ENCODE measurements around the gene WDR73. TPM values are rescaled to one million over a fixed set of nuclear protein-coding genes. Genes with fewer than 3 reads are reported as not detected.

WDR73 gene
- total and polyA plus RNA-seq, 10 of the 15 experiments (the other 5 are each of a cell fraction or from before 2014, with no cell fraction given), result 4.4 to 25.6 (median 16.3) TPM

DNA sequence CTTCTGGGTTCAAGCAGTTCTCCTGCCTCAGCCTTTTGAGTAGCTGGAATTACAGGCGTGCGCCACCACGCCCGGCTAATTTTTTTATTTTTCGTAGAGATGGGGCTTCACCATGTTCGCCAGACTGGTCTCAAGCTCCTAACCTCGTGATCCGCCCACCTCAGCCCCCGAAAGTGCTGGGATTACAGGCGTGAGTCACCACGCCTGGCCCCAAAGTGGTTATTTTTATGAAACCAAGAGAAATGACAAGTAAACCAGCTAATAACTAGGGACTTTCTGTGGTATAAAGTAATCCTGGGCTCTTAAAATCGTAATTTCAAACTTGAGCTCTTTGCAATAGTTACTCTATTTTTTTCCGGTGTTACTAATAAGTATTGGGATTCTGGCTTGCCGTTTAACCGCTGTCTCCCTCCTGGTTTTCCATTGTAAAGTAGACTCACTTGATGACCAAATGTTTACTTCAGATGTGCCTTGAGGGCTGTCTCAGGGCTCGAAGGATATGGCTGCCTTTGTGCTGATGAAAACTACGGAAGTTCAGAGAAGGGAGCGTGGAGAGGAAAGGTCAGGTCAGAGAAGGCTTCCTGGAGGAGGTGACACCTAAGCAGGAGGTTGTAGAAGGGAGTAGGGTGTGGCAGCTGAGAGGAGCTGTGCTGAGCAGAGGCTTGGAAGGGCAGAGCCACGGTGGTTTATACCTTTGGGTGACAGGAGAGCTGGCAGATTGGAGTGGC, 49.1 kb downstream of the WDR73 start:
- POLR2A ChIA-PET, result interaction anchor here (0.7 to 2.8 kb wide), 9 partner anchors 26 to 807 kb away, joined by 3 to 6 read pairs (median 5); partner anchors contain the start of gene WDR73
- Histone ChIP-seq H3K27ac (ENCODE audit: control insufficient read depth, insufficient read depth) (peak overlapping the region; percentile 45), H2AFZ (ENCODE audit: control insufficient read depth, low read depth, low read length) (no peak overlapping the region)
- TF ChIP-seq SREBF1 (IDR thresholded peaks at IDR 0.05; ENCODE audit: low read length) (no peak), KLF5 (IDR thresholded peaks at IDR 0.05; ENCODE audit: partially characterized antibody) (no peak), USF1 (IDR thresholded peaks at IDR 0.05; ENCODE audit: borderline replicate concordance, extremely low read length, insufficient read depth, low read depth, low read length) (no peak), MEF2A (IDR thresholded peaks at IDR 0.05; ENCODE audit: insufficient read depth, low read depth, low read length) (peak; percentile 69; the same call in 1 of the 2 replicates), ZNF384 (IDR thresholded peaks at IDR 0.05; ENCODE audit: borderline replicate concordance, low read depth, low read length) (peak; percentile 22; the same call in 1 of the 2 replicates), RFX5 (IDR thresholded peaks at IDR 0.05; ENCODE audit: low read depth, low read length) (no peak), CBFB (IDR thresholded peaks at IDR 0.05; ENCODE audit: low read depth) (no peak), IKZF2 (IDR thresholded peaks at IDR 0.05) (peak; percentile 64 to 80), BCL3 (IDR thresholded peaks at IDR 0.05; ENCODE audit: borderline replicate concordance, insufficient read depth, low read depth, low read length, poor library complexity, severe bottlenecking) (no peak), NBN (IDR thresholded peaks at IDR 0.05) (peak; percentile 62), BHLHE40 (IDR thresholded peaks at IDR 0.05; ENCODE audit: borderline replicate concordance in 1 of 2, low read depth in 2 of 2, low read length in 1 of 2) (peak; percentile 56 to 66; a peak in 2 of 4 replicates), NFIC (IDR thresholded peaks at IDR 0.05; ENCODE audit: low read depth, low read length) (peak; percentile 86), TBL1XR1 (IDR thresholded peaks at IDR 0.05; ENCODE audit: low read depth, low read length) (0 out of 2 replicates have a peak, but pooled peaks have one; percentile 18), TAF1 (IDR thresholded peaks at IDR 0.05; ENCODE audit: borderline replicate concordance, low read depth, low read length) (no peak)
- TF ChIP-seq, protein P1, sequence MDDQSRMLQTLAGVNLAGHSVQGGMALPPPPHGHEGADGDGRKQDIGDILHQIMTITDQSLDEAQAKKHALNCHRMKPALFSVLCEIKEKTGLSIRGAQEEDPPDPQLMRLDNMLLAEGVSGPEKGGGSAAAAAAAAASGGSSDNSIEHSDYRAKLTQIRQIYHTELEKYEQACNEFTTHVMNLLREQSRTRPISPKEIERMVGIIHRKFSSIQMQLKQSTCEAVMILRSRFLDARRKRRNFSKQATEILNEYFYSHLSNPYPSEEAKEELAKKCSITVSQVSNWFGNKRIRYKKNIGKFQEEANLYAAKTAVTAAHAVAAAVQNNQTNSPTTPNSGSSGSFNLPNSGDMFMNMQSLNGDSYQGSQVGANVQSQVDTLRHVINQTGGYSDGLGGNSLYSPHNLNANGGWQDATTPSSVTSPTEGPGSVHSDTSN (IDR thresholded peaks at IDR 0.05; ENCODE audit: insufficient replicate concordance, low read depth, low read length), result no peak
- TF ChIP-seq, protein P2, sequence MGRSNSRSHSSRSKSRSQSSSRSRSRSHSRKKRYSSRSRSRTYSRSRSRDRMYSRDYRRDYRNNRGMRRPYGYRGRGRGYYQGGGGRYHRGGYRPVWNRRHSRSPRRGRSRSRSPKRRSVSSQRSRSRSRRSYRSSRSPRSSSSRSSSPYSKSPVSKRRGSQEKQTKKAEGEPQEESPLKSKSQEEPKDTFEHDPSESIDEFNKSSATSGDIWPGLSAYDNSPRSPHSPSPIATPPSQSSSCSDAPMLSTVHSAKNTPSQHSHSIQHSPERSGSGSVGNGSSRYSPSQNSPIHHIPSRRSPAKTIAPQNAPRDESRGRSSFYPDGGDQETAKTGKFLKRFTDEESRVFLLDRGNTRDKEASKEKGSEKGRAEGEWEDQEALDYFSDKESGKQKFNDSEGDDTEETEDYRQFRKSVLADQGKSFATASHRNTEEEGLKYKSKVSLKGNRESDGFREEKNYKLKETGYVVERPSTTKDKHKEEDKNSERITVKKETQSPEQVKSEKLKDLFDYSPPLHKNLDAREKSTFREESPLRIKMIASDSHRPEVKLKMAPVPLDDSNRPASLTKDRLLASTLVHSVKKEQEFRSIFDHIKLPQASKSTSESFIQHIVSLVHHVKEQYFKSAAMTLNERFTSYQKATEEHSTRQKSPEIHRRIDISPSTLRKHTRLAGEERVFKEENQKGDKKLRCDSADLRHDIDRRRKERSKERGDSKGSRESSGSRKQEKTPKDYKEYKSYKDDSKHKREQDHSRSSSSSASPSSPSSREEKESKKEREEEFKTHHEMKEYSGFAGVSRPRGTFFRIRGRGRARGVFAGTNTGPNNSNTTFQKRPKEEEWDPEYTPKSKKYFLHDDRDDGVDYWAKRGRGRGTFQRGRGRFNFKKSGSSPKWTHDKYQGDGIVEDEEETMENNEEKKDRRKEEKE (IDR thresholded peaks at IDR 0.05), result no peak

More for the DNA sequence above, 49.1 kb downstream of the WDR73 start:
- in situ Hi-C loops (cut with MboI), result no loop called here
- FAIRE-seq (peak; percentile 56), DNase-seq (ENCODE audit: low read depth, low spot score) (no peak), ATAC-seq (peak; percentile 38)
- Histone ChIP-seq H3K9ac (ENCODE audit: control insufficient read depth, insufficient read depth, low read length) (no peak overlapping the region), H3K4me1 (ENCODE audit: control insufficient read depth, insufficient read depth, low read length) (peaks cover 25% of the 10 kb centered on the region), H3K27me3 (replicated peaks in 1 of 2; ENCODE audit: control insufficient read depth in 2 of 2, insufficient read depth in 2 of 2, low read length in 1 of 2) (no peaks in the 10 kb centered on the region), H3K4me3 (peak overlapping the region; percentile 19; the same call in 1 of the 2 replicates), H3K36me3 (ENCODE audit: control insufficient read depth in 2 of 2, insufficient read depth in 2 of 2, low read length in 1 of 2) (peaks cover 0 to 9% of the 10 kb centered on the region in 2 experiments; a peak in 1 of 4 replicates), H3K9me3 (replicated peaks; ENCODE audit: control insufficient read depth, insufficient read depth, low read length) (no peaks in the 10 kb centered on the region), H4K20me1 (ENCODE audit: control insufficient read depth, insufficient read depth) (no peaks in the 10 kb centered on the region), H3K4me2 (ENCODE audit: control insufficient read depth, insufficient read depth) (peak overlapping the region; percentile 81), H3K79me2 (ENCODE audit: control insufficient read depth, insufficient read depth, low read length) (peaks cover 4% of the 10 kb centered on the region)
- BruUV-seq (replicated peaks), result no TSS peak
- ChIA-PET RAD21 (ENCODE audit: unreplicated experiment) (interaction anchor here (0.8 to 2.2 kb wide), 4 partner anchors 26 to 185 kb away, joined by 3 to 18 read pairs (median 4); partner anchors contain the start of gene WDR73), CTCF (interaction anchor here (0.6 to 1.5 kb wide), 4 partner anchors 24 to 250 kb away, joined by 3 to 10 read pairs (median 4); no protein-coding TSS in a partner anchor), SMC1A (ENCODE audit: uncharacterized antibody, unreplicated experiment) (interaction anchor here (0.6 to 3.7 kb wide), 4 partner anchors 25 to 372 kb away, joined by 3 to 22 read pairs (median 5); partner anchors contain the start of gene WDR73)
- 10% methylated on average over 19 of the region's 19 CpGs for WGBS (ENCODE audit: insufficient coverage, insufficient replicate concordance, low lambda C conversion rate, missing lambda C conversion rate)
- intact Hi-C loops (cut with micrococcal nuclease; ENCODE audit: unreplicated experiment), result loop anchor here (5.0 kb wide), 2 partner anchors 47 to 147 kb away; partner anchors contain the start of gene WDR73
